Mononuclear cell (primary cell): ENCODE data around the gene CPED1. TPM values are rescaled to one million over a fixed set of nuclear protein-coding genes. Genes with fewer than 3 reads are reported as not detected.
"Not testable (repeated sequence)": the region's sequence is repeated elsewhere in the genome, so short reads cannot be mapped to it uniquely, and the experiment has no call there.

Source experiments
- H3K27me3 ChIP-seq: 2 replicates; pipeline ENCODE4 v1.6.0; 2011; ENCODE audit warnings: low read length, control low read depth; ENCODE audit not compliant: insufficient read depth
- H3K4me1 ChIP-seq: 2 replicates; pipeline ENCODE4 v1.5.1; 2011; ENCODE audit warnings: mild to moderate bottlenecking, low read length, control low read depth; ENCODE audit not compliant: insufficient read depth
- H3K4me3 ChIP-seq: 2 replicates; pipeline ENCODE4 v1.5.1; 2011; ENCODE audit warnings: mild to moderate bottlenecking, low read length, moderate library complexity
- H3K9me3 ChIP-seq: 2 replicates; pipeline ENCODE4 v1.5.1; 2011; ENCODE audit warnings: low read depth, mild to moderate bottlenecking, control low read depth, low read length
- total RNA-seq: library from RNA; depleted of rRNA; stranded (reverse); fragments of >200 nt; gene quantifications from one replicate; pipeline ENCODE4 v1.2.3, GENCODE V29; 2012

Gene CPED1
- total RNA-seq, 1 donor = 4.6 TPM

- not testable (repeated sequence) for H3K27me3 ChIP-seq, H3K9me3 ChIP-seq, H3K4me3 ChIP-seq, H3K4me1 ChIP-seq
These were observed 79.2 kb downstream of the CPED1 start for GRCh38 chr7:121067717-121068116.

- H3K4me1 ChIP-seq = no peaks in the 10 kb centered on the region
- H3K27me3 ChIP-seq = no peaks in the 10 kb centered on the region
- H3K9me3 ChIP-seq = no peaks in the 10 kb centered on the region
- no peak overlapping the region for H3K4me3 ChIP-seq
These were observed 81.0 kb downstream of the CPED1 start for GRCh38 chr7:121069346-121070100.

DNA sequence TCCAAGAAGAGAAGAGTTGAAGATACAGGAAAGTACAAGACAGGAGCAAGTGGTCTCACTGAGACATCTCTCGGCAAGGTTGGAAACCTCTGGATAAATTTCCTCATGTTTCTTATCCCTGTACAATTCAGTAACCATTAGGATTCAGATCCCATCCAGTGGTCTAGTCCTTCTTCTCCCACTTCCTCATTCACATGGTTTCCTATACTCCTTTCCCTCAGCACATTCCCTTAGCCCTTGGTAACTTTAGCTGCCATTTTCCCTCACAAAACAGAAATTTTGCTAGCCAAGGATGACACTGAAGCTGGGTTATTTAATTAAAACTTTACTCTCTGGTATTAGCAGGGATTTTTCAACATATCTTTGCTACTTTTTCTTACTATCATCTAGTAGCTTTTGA lies 82.6 kb downstream of the CPED1 start:
- Histone ChIP-seq H3K27me3 (no peaks in the 10 kb centered on the region), H3K4me3 (no peak overlapping the region), H3K4me1 (no peaks in the 10 kb centered on the region), H3K9me3 (no peaks in the 10 kb centered on the region)

DNA sequence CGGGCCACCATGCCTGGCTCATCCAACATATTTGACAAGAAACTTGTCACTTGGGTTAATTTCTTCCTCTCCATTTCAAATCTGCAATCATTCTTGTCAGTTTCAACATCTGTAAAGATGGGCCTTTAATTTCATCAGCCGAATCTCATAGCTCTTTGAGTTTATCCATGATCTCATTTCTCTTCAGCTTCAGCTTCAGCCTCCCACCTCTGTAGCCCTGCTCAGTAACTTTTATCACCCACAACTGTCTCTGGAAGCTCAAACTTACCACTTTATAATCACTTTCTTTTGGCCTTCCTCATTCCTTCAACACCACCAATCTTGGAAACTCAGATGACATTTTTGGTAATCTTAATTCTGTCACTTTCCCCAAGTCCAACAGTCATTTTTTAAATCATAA lies 83.2 kb downstream of the CPED1 start:
- no peaks in the 10 kb centered on the region for H3K9me3 ChIP-seq
- H3K4me1 ChIP-seq = no peaks in the 10 kb centered on the region
- no peaks in the 10 kb centered on the region for H3K27me3 ChIP-seq
- no peak overlapping the region for H3K4me3 ChIP-seq

DNA sequence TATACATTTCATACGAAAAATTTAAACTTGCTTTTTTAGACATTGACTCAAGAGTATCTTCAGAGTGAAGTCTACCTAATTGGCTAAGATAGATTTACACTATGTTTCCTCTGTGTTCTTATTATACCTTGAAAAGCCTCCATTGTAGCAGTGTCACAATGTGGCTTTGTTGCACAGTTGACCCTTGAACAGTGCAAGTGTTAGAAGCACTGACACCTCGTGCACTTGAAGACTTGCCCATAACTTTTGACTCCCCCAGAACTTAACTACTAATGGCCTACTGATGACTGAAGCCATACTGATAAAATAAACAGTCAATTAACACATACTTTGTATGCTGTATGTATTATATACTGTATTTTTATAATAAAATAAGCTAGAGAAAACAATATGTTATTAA lies 84.3 kb downstream of the CPED1 start:
- H3K4me3 ChIP-seq = no peak overlapping the region
- H3K9me3 ChIP-seq = no peaks in the 10 kb centered on the region
- no peaks in the 10 kb centered on the region for H3K4me1 ChIP-seq
- H3K27me3 ChIP-seq = no peaks in the 10 kb centered on the region

GRCh38 chr7:121073463-121074099 lies 85.1 kb downstream of the CPED1 start:
- Histone ChIP-seq H3K4me3 (no peak overlapping the region), H3K4me1 (no peaks in the 10 kb centered on the region), H3K9me3 (no peaks in the 10 kb centered on the region), H3K27me3 (no peaks in the 10 kb centered on the region)

DNA sequence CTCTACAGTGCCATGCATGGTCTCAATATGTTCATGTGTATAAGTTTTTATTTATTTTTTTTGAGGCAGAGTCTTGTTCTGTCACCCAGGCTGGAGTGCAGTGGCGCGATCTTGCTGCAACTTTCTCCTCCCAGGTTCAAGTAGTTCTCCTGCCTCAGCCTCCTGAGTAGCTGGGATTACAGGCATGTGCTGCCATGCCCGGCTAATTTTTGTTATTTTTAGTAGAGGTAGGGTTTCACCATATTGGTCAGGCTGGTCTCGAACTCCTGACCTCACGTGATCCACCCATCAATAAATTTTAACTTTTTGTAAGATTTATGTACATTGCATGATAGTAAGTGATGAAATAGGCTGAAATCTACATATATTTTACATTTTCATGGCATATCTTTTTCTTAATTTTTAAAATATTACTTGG lies 86.9 kb downstream of the CPED1 start:
- not testable (repeated sequence) for H3K4me3 ChIP-seq, H3K9me3 ChIP-seq, H3K27me3 ChIP-seq, H3K4me1 ChIP-seq

DNA sequence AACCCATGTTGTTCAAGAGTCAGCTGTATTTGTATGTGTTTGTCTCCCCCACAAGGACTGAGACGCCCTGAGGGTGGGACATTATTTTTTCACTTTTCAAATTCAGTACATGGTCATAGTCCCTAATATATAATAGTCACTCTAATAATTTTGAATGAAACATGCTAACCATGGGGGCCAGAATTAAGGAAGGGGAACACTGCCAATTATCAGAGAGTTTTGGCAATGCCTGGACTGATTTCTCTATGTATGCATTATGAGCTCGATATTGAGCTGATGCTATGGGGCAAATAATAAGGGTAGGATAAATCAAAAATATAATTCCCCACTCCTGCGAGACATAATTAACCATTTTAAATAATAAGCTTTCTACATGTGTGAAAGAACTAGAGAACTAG lies 87.4 kb downstream of the CPED1 start:
- Histone ChIP-seq H3K27me3 (no peaks in the 10 kb centered on the region), H3K4me1 (no peaks in the 10 kb centered on the region), H3K4me3 (no peak overlapping the region), H3K9me3 (no peaks in the 10 kb centered on the region)

- Histone ChIP-seq H3K9me3 (no peaks in the 10 kb centered on the region), H3K4me1 (no peaks in the 10 kb centered on the region), H3K27me3 (no peaks in the 10 kb centered on the region), H3K4me3 (no peak overlapping the region)
These were observed 88.0 kb downstream of the CPED1 start for GRCh38 chr7:121076350-121077164.

GRCh38 chr7:121077165-121077630 lies 88.7 kb downstream of the CPED1 start:
- no peak overlapping the region for H3K4me3 ChIP-seq
- no peaks in the 10 kb centered on the region for H3K27me3 ChIP-seq
- H3K9me3 ChIP-seq = no peaks in the 10 kb centered on the region
- H3K4me1 ChIP-seq = no peaks in the 10 kb centered on the region

GRCh38 chr7:121078701-121079227 lies 90.3 kb downstream of the CPED1 start:
- H3K9me3 ChIP-seq = no peaks in the 10 kb centered on the region
- H3K4me1 ChIP-seq = no peaks in the 10 kb centered on the region
- no peaks in the 10 kb centered on the region for H3K27me3 ChIP-seq
- no peak overlapping the region for H3K4me3 ChIP-seq

DNA sequence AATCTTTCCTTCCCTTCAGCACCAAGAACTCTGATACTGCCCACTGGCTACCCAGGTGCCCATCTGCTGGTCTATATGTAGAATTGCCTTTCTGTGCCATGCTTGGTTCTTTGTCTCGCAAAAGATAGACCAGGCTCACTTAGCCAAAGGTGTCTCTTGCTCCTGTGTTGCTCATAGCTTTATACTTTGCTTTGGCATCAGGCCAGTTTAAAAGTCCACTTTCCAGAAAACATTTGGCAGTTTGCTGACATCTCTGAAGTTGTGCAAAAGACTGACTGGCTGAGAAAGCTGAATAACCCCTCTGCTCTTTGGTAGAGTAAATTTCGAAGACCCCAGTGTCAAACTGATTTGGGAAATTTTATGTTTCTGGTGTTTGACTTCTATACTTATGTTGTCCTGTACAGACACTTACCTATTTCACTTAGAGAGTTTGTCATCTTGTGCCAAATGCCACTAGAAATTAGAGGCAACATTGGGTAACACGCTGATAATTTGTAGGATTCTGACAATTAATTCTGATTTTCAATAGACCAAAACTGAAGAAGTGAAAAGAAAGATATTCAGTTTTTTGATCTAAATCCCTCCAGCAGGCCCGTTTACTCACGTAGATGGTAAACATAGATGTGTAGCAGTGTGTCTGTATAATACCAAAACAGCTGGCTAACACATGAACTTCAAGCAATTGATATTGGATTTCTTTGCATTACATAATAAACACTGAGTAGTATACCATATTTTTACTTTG lies 91.1 kb downstream of the CPED1 start:
- Histone ChIP-seq H3K9me3 (no peaks in the 10 kb centered on the region), H3K27me3 (no peaks in the 10 kb centered on the region), H3K4me3 (no peak overlapping the region), H3K4me1 (no peaks in the 10 kb centered on the region)

DNA sequence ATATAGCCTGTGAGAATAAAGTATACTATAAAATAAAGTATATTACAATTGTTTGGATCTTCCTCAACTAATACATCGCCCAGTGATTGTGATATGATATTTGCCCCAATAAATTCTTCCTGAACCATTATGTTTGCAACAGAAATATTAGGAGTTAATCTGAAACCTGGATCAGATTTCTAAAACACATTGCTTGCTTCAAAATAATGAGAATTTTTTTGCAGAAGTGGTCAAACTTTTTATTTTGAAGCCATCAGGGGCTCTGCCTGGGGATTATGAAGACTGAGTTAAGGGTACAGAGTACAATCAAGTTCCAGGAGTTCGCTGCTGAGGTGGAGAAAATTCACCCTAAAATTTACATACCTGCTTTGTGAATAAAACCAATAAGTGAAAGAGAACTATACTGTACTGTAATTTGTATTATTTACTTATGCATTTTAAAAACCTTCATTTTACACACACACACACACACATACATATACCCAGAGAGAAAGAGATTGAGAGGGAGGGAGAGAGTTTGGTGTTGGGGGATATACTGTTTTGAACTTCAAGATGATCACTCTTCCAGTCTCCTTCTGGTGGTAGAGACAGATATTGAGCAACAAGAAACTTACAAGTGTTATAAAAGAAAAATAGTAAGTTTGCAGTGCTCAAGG lies 91.9 kb downstream of the CPED1 start:
- Histone ChIP-seq H3K9me3 (no peaks in the 10 kb centered on the region), H3K4me3 (no peak overlapping the region)

GRCh38 chr7:121080913-121081326 lies 92.4 kb downstream of the CPED1 start:
- H3K27me3 ChIP-seq = no peaks in the 10 kb centered on the region
- no peaks in the 10 kb centered on the region for H3K9me3 ChIP-seq
- no peak overlapping the region for H3K4me3 ChIP-seq
- H3K4me1 ChIP-seq = no peaks in the 10 kb centered on the region

More for the DNA sequence above, 91.9 kb downstream of the CPED1 start:
- H3K27me3 ChIP-seq = no peaks in the 10 kb centered on the region
- no peaks in the 10 kb centered on the region for H3K4me1 ChIP-seq
